AG04449 (cell line): ENCODE data around the gene TRIM45.

Experiments
- CTCF ChIA-PET: fragments of 350-600 bp; formaldehyde crosslinking; extraction: SDS; loops from one replicate; lab custom pipeline; 2021; ENCODE audit warnings: antibody characterized with exemption; lab: Yijun Ruan, JAX
- POLR2A ChIA-PET: fragments of 400-600, 350-600 bp; formaldehyde crosslinking; extraction: SDS; loops from one replicate; lab custom pipeline; 2020; ENCODE audit warnings: antibody characterized with exemption, inconsistent platforms; lab: Yijun Ruan, JAX
- DNase-seq: peaks from one replicate; pipeline ENCODE4 v3.0.0-alpha.2; 2010; ENCODE audit warnings: low read depth, low spot score
- H3K4me3 ChIP-seq: 2 replicates; pipeline ENCODE4 v1.5.1; 2011; ENCODE audit warnings: low read depth, mild to moderate bottlenecking, control low read depth, low read length
- CTCF ChIP-seq: IDR thresholded peaks from one replicate; pipeline ENCODE4 v1.5.1; 2011; ENCODE audit warnings: mild to moderate bottlenecking, moderate library complexity, low read length, control low read depth, inconsistent platforms; ENCODE audit not compliant: insufficient read depth; ENCODE audit errors: missing control alignments

Gene TRIM45

GRCh38 chr1:117093091-117093534 is 28.4 kb downstream of the TRIM45 start:
- ChIA-PET CTCF (interaction anchor here (0.7 to 14.7 kb wide), 15 partner anchors 9 to 192 kb away, joined by 3 to 171 read pairs (median 8); no protein-coding TSS in a partner anchor), POLR2A (interaction anchor here (1.1 to 1.2 kb wide), 2 partner anchors 16 to 33 kb away, joined by 5 to 7 read pairs; partner anchors contain the start of gene TTF2)
- no peak for TF ChIP-seq CTCF
- peak; percentile 97 for DNase-seq
- no peak overlapping the region for H3K4me3 ChIP-seq

DNA sequence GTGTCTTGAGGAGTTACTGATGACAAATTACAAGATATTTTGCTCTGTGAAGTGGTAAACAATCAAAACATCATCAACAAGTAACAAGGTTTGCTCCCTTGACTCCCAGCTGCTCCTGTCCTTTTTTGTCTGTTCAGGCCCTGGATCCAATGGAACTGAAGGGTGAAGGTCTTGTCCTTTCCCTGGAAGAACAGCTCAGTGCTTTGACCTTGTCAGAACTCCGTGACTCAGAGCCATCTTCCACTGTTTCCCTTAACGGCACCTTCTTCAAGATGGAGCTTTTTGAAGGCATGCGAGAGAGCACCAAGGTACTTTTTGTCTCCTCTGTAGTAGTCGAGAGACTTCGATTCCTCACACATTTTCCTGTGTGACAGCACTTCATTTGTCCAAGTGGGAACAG is 29.0 kb downstream of the TRIM45 start:
- no peak for DNase-seq
- H3K4me3 ChIP-seq = no peak overlapping the region
- ChIA-PET CTCF (interaction anchor here (0.8 to 14.7 kb wide), 10 partner anchors 10 to 193 kb away, joined by 3 to 171 read pairs (median 9); no protein-coding TSS in a partner anchor), POLR2A (interaction anchor here (1.1 to 1.2 kb wide), 2 partner anchors 15 to 32 kb away, joined by 5 to 7 read pairs; partner anchors contain the start of gene TTF2)
- TF ChIP-seq CTCF = no peak

GRCh38 chr1:117089996-117090395 is 31.6 kb downstream of the TRIM45 start:
- no peak for DNase-seq
- ChIA-PET CTCF (interaction anchor here (1.2 to 14.7 kb wide), 4 partner anchors 8 to 36 kb away, joined by 3 to 171 read pairs (median 6); no protein-coding TSS in a partner anchor), POLR2A (no interaction called here)
- H3K4me3 ChIP-seq = no peak overlapping the region
- no peak for TF ChIP-seq CTCF

DNA sequence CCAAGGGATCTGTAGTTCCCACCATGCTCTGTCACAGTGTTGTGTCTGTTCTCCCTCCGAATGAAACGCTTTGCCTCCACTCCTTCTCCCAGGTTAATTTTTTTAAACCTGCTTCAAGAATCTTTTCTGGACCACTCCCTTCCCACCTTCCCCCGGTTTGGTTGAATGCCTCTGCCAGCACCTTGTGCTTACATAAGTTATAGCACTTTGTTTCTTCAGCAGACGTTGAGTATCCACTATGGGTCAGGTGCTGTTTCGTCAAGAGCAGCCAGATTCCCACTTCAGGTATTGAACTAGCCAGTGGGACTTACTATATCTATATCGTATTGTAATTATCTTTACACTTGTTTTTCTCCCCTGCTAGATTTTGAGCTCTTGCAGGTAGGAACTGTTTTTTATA is 33.9 kb downstream of the TRIM45 start:
- no peak for DNase-seq
- POLR2A ChIA-PET = no interaction called here
- H3K4me3 ChIP-seq = no peak overlapping the region
- CTCF ChIA-PET = interaction anchor here (1.5 to 14.7 kb wide), 2 partner anchors 38 to 197 kb away, joined by 5 to 171 read pairs; no protein-coding TSS in a partner anchor
- no peak for TF ChIP-seq CTCF

DNA sequence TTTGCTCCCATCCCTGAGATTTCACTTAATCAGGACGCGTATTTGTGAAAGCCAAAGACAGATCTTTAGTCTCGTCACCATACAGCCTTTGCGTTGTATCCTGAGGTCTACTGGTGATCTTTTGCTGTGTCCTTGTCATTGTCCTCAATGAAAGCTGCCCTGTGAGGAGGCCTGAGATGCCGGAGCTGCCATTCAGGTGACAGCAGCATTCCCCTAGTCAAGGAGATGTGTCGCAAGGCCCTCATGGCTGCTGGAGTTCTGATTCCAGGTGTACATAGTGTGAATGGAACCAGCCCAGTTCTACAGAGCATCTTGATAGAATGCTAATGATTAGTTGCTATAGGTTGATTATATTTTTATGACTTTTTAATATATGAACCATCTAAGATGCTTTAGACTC is 37.3 kb downstream of the TRIM45 start:
- CTCF ChIA-PET = no interaction called here
- DNase-seq = no peak
- H3K4me3 ChIP-seq = no peak overlapping the region
- POLR2A ChIA-PET = no interaction called here
- no peak for TF ChIP-seq CTCF

DNA sequence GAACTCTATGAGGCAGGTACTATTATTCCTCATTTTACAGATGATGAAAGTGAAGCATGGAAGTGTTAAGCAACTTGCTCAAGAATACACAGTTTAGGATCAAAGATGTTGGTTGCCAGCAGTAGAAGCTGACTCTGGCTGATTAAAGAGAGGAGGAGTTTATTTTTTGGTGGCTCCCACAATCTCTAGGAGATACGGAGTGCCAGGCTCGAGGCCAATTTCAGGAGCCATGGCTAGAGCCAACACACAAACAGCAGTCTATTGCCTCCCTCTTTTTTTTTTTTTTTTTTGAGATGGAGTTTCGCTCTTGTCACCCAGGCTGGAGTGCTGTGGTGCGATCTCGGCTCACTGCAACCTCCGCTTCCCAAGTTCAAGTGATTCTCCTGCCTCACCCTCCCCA is 41.8 kb downstream of the TRIM45 start:
- H3K4me3 ChIP-seq = no peak overlapping the region
- no peak for DNase-seq
- ChIA-PET POLR2A (no interaction called here), CTCF (interaction anchor here (1.0 to 4.2 kb wide), 7 partner anchors 8 to 205 kb away, joined by 3 to 13 read pairs (median 9); no protein-coding TSS in a partner anchor)
- no peak for TF ChIP-seq CTCF
